ENCODE data around the gene ACTR6.
"Not testable (repeated sequence)": the region's sequence is repeated elsewhere in the genome, so short reads cannot be mapped to it uniquely, and the experiment has no call there.

The ACTR6 gene

GRCh38 chr12:100200463-100201181 is at the start of gene ACTR6:
TSS of gene ACTR6 (plus strand) at chr12:100200815. CDS start at chr12:100200852, 37 bp downstream.
- peak; percentile 95 to 97 for DNase-seq (ENCODE audit: low read depth in 2 of 2)

DNA sequence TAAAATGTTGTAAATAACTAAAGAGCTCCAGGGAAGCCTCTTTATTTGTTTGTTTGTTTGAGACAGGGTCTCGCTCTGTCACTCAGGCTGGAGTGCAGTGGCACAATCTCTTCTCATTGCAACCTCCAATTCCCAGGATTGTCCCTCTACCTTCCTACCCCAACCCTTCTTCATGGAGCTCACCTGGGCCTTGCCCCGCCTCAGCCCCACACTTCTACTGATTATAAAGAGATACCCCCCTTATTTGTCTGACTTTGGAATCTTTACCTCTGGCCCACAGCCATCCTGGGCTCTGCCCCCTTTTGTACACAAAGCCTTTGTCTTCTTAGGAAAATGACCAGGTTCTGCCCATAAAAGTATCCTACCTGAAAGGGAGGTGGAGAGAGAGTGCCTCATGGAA is 48.8 kb upstream of the ACTR6 start:
- no peak for DNase-seq (ENCODE audit: low read depth in 2 of 2)

DNA sequence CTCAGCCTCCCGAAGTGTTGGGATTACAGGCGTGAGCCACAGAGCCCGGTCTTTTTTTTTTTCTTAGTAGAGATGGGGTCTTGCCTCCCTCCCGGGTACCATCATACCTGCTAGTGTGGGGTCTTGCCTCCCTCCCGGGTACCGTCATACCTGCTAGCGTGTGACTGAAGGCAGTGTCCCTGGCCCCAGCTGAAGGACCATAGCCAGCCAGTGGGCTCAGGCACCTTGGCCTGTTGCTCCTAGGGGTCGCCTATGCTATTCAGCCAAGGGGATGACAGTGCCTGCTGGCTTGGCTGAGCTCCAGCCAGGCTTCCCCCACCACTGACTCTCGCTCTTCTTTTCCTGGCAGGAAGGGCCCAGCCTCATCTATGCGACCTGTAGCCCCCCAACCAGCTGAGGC is 47.5 kb upstream of the ACTR6 start:
- DNase-seq (ENCODE audit: low read depth in 2 of 2) = no peak

GRCh38 chr12:100154474-100155247 is 46.0 kb upstream of the ACTR6 start:
- peak; percentile 28 to 55 for DNase-seq (ENCODE audit: low read depth in 2 of 2)

- DNase-seq (ENCODE audit: low read depth in 2 of 2) = no peak
Measured at GRCh38 chr12:100156731-100157426, 43.7 kb upstream of the ACTR6 start.

DNA sequence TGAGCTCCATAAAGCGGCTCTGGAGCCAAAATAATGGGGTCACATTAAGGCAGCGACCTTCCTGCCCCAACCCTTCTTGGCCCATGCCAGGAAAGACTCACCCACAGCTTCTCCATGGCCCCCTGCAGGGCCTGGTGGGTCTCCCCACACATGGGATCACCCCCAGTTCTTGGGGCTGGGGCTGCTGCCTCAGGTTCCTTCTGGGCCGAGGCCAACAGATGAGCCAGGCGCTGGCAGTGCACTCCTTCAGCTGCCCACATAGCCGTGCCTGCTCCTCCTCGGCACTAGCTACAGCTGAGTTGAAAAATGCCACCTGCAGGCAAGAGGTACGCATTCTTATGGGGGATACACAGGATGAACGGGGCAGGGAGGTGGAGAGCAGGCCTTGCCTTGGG is 43.2 kb upstream of the ACTR6 start:
- DNase-seq (ENCODE audit: low read depth in 2 of 2) = no peak

DNA sequence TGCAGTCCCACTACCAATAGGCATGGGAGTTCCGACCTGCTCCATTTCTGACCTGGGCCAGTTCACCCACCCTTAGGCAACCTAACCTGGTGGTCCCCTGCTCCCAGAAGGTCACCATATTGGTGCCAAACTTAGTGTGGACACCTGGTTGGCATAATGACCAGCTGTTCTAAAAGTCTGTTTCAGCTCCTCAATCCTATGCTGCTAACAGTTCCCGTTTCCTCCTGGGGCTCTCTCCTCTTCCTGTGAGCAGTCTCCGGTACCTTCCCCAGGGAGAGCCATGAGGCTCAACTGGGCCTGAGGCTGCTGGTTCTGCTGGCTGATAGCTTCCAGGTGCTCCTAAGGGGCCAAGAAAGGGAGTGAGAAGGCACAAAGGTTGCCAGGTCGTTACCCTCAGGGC is 42.1 kb upstream of the ACTR6 start:
- DNase-seq (ENCODE audit: low read depth in 2 of 2) = no peak

DNA sequence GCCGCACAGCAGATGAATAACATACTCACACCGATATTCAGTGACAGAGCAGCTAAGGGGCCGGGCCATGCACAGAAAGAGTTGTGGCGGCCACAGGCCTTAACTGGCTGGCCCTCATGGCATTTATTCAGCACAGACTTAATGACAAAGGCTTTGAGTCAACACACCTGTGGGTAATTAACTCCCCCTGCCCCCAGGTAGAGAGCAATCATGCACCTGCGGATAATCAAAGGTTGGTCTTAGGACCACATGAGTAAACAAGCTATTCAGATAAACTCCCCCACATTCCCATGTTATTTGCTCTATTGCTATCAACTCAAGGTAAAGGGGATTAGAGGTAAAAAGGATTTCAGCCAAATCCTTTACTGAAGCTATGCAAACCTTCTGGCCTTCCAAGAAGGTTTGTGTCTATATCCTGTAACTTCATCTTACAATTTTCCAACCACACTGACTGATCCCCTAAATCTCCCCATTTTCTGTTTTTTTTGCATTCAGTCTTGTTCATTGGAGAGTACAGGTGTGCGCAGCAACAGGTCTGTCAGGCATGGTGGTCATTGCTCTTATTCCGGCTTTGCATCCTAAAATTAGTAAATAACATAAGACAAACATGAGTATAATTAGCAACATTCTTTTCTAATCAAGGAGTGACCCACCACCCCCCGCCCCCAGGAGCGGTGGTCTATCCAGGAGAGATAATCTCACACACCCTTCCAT is 41.1 kb upstream of the ACTR6 start:
- DNase-seq (ENCODE audit: low read depth in 2 of 2) = no peak

- peak; percentile 26 to 43 for DNase-seq (ENCODE audit: low read depth in 2 of 2)
Measured at GRCh38 chr12:100163416-100164152, 37.0 kb upstream of the ACTR6 start.

GRCh38 chr12:100164153-100164704 is 36.4 kb upstream of the ACTR6 start:
- no peak for DNase-seq (ENCODE audit: low read depth in 2 of 2)

GRCh38 chr12:100165356-100165755 is 35.3 kb upstream of the ACTR6 start:
- no peak for DNase-seq (ENCODE audit: low read depth in 2 of 2)

DNA sequence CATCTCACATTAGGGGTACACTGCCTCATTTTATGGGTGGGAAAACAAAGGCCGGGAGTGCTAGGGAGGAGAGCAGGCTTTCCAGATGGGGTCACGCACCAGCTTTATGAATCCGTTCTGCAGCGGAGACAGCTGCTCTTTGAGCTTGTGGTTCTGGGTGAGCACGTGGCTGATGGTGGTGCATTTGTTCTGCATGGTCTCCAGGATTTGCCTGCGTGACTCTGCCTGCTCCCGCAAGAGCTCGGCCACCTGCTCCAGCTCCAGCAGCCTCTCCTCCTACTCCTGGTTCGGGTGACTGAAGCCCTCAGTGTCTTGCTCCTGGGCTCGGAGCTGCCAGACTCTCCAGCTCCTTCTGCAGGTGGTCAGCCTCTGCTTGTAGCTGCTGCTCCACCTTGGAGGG is 34.4 kb upstream of the ACTR6 start:
- no peak for DNase-seq (ENCODE audit: low read depth in 2 of 2)

DNA sequence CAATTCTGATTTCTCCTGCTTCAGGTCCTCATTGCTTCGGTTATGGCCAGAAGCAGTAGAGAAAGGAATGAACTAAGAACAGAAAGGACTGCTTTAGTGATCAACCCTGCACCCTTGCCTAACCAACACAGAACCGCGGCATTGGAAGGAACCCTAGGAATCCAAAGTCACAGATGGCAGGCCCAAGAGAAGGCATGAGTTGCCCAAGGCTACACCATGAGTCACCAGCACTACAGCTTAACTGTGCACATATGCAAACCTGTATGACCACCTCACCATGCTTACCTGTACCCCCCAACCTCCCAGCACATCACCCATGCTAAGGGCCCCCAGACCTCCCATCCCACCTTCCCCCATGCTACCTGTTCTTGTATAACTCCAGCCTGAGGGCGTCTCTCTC is 32.1 kb upstream of the ACTR6 start:
- DNase-seq (ENCODE audit: low read depth in 2 of 2) = no peak

GRCh38 chr12:100169345-100169744 is 31.3 kb upstream of the ACTR6 start:
- DNase-seq (ENCODE audit: low read depth in 2 of 2) = no peak

- DNase-seq (ENCODE audit: low read depth in 2 of 2) = no peak
Measured at GRCh38 chr12:100170313-100170858, 30.2 kb upstream of the ACTR6 start.

DNA sequence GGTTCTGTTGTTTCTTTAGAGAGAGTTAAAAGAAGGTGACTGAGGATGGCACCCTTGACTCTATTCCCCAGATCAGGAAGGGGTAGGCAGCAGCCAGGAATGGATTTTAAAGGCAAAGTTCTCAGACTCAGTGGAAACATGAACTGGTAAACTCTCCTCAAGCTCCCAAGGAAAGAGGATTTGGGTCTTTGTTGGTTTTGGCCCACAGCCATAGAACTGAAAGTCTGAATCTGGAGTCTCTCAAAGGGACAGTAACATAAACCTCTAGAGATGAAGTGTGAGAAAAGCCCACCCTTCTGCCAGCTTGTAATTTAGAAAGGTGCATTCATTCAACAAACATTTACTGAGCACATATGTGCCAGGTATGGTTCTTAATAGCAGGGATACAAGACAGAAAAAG is 29.4 kb upstream of the ACTR6 start:
- DNase-seq (ENCODE audit: low read depth in 2 of 2) = no peak

DNA sequence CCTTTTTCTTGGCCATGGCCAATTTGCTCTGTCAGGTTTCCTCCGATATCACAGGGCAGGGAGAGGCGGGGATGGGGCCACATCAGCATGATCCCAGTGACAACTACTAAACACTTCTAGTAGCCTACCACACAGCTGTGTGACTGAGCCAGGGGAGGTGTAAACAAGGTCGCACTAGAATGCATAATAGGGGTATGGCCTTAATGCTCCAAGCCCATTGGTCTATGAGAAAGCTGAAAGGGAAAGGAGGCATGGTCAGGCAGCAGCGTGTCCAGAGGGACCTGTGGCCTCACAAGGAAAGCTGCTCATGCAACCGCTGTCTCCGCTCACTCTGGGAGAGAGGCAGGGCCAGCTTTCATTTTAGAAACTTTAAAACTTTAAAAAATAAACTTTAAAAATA is 27.5 kb upstream of the ACTR6 start:
- no peak for DNase-seq (ENCODE audit: low read depth in 2 of 2)

GRCh38 chr12:100174495-100174894 is 26.1 kb upstream of the ACTR6 start:
- no peak for DNase-seq (ENCODE audit: low read depth in 2 of 2)

- DNase-seq (ENCODE audit: low read depth in 2 of 2) = not testable (repeated sequence)
Measured at GRCh38 chr12:100176493-100176892, 24.1 kb upstream of the ACTR6 start.

GRCh38 chr12:100179252-100179651 is 21.4 kb upstream of the ACTR6 start:
- no peak for DNase-seq (ENCODE audit: low read depth in 2 of 2)

Measured in stimulated activated CD8-positive, alpha-beta memory T cell treated with anti-CD3 and anti-CD28 coated beads, Interleukin-2, amount 100 ng/mL, for 1 hour (primary cell).